Measurements from ENCODE around the gene POLR2I.

The POLR2I gene

GRCh38 chr19:36120092-36120983, 5.7 kb upstream of the POLR2I start (continued):
- TF ChIP-seq INSM2 (tag by site-specific recombination; IDR thresholded peaks at IDR 0.05) (no peak), ZNF776 (tag by site-specific recombination; IDR thresholded peaks at IDR 0.05; ENCODE audit: borderline replicate concordance) (no peak), TRIM28 (IDR thresholded peaks at IDR 0.05; ENCODE audit: borderline replicate concordance, low read length) (peak; percentile 54; the same call in 1 of the 2 replicates)

GRCh38 chr19:36116344-36116637, 1.6 kb upstream of the POLR2I start:
- TF ChIP-seq ZNF324 (tag by site-specific recombination; IDR thresholded peaks at IDR 0.05) (no peak), ZNF133 (tag by site-specific recombination; IDR thresholded peaks at IDR 0.05) (no peak), ZNF311 (tag by site-specific recombination; IDR thresholded peaks at IDR 0.05; ENCODE audit: borderline replicate concordance) (no peak), ZNF37A (tag by site-specific recombination; IDR thresholded peaks at IDR 0.05) (no peak), ZNF280C (tag by site-specific recombination; IDR thresholded peaks at IDR 0.05) (no peak), ZNF645 (tag by site-specific recombination; IDR thresholded peaks at IDR 0.05) (no peak), PRDM10 (tag by site-specific recombination; IDR thresholded peaks at IDR 0.05) (no peak), ZNF488 (tag by site-specific recombination; IDR thresholded peaks at IDR 0.05) (no peak), ZNF600 (tag by site-specific recombination; IDR thresholded peaks at IDR 0.05) (no peak), ZNF530 (tag by site-specific recombination; IDR thresholded peaks at IDR 0.05; ENCODE audit: low read depth) (no peak), ZNF26 (tag by site-specific recombination; IDR thresholded peaks at IDR 0.05) (no peak), SCRT2 (tag by site-specific recombination; IDR thresholded peaks at IDR 0.05) (no peak; the same call in 1 of the 2 replicates), GLIS2 (tag by site-specific recombination; IDR thresholded peaks at IDR 0.05) (no peak), ZSCAN30 (tag by site-specific recombination; IDR thresholded peaks at IDR 0.05) (no peak), GLIS1 (tag by site-specific recombination; IDR thresholded peaks at IDR 0.05) (no peak)
- H3K4me3 ChIP-seq (ENCODE audit: low read depth, low read length) = no peak overlapping the region
- H3K4me1 ChIP-seq (ENCODE audit: control insufficient read depth, insufficient read depth, low read length) = peaks cover 36% of the 10 kb centered on the region
- H3K9me3 ChIP-seq (ENCODE audit: control insufficient read depth, insufficient read depth, low read depth, low read length) = no peaks in the 10 kb centered on the region
- peak overlapping the region; percentile 92 for H3K27ac ChIP-seq (ENCODE audit: extremely low read depth, low read depth, low read length)
- POLR2A ChIA-PET = interaction anchor here (1.8 to 4.5 kb wide), 7 partner anchors 10 to 99 kb away, joined by 16 to 96 read pairs (median 22); partner anchors contain the start of genes THAP8, ZNF146 and ZNF565
- peaks cover 62 to 66% of the 10 kb centered on the region in 2 experiments for H3K36me3 ChIP-seq (ENCODE audit: control insufficient read depth in 2 of 2, insufficient read depth in 1 of 2, low read length in 2 of 2)
- CTCF ChIA-PET = interaction anchor here (0.6 to 5.1 kb wide), 4 partner anchors 11 to 264 kb away, joined by 3 to 49 read pairs (median 14); no protein-coding TSS in a partner anchor
